LNCaP clone FGC (cell line): ENCODE results near the gene TRIM69.
A peak's percentile ranks its signal among the peaks of the same experiment; 100 is the strongest.

Source experiments
- DNase-seq: peaks from one replicate; pipeline ENCODE4 v3.0.0-alpha.2; 2011; ENCODE audit warnings: low read depth
- H3K4me3 ChIP-seq: 2 replicates; pipeline ENCODE4 v1.5.1; 2011; ENCODE audit warnings: mild to moderate bottlenecking, low read depth, low read length, control low read depth
- CTCF ChIP-seq: IDR thresholded peaks from 2 replicates; pipeline ENCODE4 v1.5.1; 2012; ENCODE audit warnings: mild to moderate bottlenecking; ENCODE audit not compliant: control insufficient read depth, insufficient read depth; ENCODE audit errors: extremely low read depth

The TRIM69 gene

DNA sequence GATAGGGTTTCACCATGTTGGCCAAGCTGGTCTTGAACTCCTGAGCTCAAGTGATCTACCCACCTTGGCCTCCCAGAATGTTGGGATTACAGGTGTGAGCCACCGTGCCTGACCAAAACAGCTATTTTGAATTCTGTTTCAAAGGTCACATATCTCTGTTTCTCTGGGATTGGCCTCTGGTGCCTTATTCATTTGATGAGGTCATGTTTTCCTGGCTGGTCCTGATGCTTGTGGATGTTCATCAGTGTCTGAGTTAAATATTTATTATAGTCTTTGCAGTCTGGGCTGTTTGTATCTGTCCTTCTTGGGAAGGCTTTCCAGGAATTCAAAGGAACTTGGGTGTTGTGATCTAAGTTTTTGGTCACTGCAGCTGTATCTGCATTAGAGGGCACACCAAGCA lies 30.3 kb upstream of the TRIM69 start:
- H3K4me3 ChIP-seq: no peak overlapping the region
- no peak for TF ChIP-seq CTCF
- no peak for DNase-seq

GRCh38 chr15:44706401-44706800 lies 29.9 kb upstream of the TRIM69 start:
- no peak for DNase-seq
- H3K4me3 ChIP-seq: no peak overlapping the region
- TF ChIP-seq CTCF: no peak

GRCh38 chr15:44706946-44707636 lies 29.2 kb upstream of the TRIM69 start:
- TF ChIP-seq CTCF: no peak
- H3K4me3 ChIP-seq: no peak overlapping the region
- no peak for DNase-seq

- peak; percentile 50 for TF ChIP-seq CTCF
- peak overlapping the region; percentile 83 for H3K4me3 ChIP-seq
- no peak for DNase-seq
Measured at GRCh38 chr15:44710236-44711095, 25.9 kb upstream of the TRIM69 start.

DNA sequence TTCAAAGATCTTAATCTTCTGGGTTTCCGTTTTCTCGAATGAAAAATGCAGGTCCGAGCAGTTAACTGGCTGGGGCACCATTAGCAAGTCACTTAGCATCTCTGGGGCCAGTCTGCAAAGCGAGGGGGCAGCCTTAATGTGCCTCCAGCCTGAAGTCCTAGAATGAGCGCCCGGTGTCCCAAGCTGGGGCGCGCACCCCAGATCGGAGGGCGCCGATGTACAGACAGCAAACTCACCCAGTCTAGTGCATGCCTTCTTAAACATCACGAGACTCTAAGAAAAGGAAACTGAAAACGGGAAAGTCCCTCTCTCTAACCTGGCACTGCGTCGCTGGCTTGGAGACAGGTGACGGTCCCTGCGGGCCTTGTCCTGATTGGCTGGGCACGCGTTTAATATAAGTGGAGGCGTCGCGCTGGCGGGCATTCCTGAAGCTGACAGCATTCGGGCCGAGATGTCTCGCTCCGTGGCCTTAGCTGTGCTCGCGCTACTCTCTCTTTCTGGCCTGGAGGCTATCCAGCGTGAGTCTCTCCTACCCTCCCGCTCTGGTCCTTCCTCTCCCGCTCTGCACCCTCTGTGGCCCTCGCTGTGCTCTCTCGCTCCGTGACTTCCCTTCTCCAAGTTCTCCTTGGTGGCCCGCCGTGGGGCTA lies 25.1 kb upstream of the TRIM69 start, which contains the start of the genes B2M and PATL2:
Gene B2M (plus strand): TSS at position 422 of the 647 bp plus-strand sequence. CDS start 30 bp downstream, at position 452.
Gene PATL2 (minus strand): TSS at position 228 of the 647 bp plus-strand sequence. CDS start 34,833 bp downstream, outside the sequence.
- H3K4me3 ChIP-seq: peak within 1 kb of the TSS; percentile 83
- peak; percentile 94 for DNase-seq
- TF ChIP-seq CTCF: peak; percentile 24; the same call in 1 of the 2 replicates

DNA sequence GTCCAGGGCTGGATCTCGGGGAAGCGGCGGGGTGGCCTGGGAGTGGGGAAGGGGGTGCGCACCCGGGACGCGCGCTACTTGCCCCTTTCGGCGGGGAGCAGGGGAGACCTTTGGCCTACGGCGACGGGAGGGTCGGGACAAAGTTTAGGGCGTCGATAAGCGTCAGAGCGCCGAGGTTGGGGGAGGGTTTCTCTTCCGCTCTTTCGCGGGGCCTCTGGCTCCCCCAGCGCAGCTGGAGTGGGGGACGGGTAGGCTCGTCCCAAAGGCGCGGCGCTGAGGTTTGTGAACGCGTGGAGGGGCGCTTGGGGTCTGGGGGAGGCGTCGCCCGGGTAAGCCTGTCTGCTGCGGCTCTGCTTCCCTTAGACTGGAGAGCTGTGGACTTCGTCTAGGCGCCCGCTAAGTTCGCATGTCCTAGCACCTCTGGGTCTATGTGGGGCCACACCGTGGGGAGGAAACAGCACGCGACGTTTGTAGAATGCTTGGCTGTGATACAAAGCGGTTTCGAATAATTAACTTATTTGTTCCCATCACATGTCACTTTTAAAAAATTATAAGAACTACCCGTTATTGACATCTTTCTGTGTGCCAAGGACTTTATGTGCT lies 24.5 kb upstream of the TRIM69 start:
- TF ChIP-seq CTCF: no peak
- no peak for DNase-seq

More for the DNA sequence above, 24.5 kb upstream of the TRIM69 start:
- H3K4me3 ChIP-seq: peak overlapping the region; percentile 83
